Measurements from ENCODE around the gene HM13.

DNA sequence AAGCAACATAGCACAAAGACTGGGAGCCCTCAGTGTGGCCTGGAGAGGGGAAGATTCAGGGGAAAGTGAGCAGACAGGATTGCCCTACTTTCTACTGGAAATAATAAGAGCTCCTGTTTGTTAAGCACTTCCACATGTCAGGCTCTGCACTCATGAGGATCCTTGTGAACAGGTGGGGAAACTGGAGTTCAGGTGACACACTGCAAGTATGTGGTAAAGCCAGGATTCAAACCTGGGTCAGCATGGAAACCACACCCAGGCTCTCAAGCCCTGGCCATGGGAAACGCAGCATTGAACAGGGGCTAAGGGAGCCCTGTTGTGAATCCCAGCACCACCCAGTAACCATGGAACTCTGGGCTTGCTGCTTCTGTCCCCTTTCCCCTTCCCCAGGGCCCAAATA is 48.0 kb downstream of the HM13 start:
- TF ChIP-seq, protein P1, sequence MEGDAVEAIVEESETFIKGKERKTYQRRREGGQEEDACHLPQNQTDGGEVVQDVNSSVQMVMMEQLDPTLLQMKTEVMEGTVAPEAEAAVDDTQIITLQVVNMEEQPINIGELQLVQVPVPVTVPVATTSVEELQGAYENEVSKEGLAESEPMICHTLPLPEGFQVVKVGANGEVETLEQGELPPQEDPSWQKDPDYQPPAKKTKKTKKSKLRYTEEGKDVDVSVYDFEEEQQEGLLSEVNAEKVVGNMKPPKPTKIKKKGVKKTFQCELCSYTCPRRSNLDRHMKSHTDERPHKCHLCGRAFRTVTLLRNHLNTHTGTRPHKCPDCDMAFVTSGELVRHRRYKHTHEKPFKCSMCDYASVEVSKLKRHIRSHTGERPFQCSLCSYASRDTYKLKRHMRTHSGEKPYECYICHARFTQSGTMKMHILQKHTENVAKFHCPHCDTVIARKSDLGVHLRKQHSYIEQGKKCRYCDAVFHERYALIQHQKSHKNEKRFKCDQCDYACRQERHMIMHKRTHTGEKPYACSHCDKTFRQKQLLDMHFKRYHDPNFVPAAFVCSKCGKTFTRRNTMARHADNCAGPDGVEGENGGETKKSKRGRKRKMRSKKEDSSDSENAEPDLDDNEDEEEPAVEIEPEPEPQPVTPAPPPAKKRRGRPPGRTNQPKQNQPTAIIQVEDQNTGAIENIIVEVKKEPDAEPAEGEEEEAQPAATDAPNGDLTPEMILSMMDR (IDR thresholded peaks at IDR 0.05), result no peak
- no peak for TF ChIP-seq POLR2A (IDR thresholded peaks at IDR 0.05)

Data from prostate gland (tissue), 2 donors.